Activated naive CD4-positive, alpha-beta T cell treated with anti-CD3 and anti-CD28 coated beads for 36 hours (primary cell): ENCODE results near the gene CEP250. TPM values are rescaled to one million over a fixed set of nuclear protein-coding genes. Genes with fewer than 3 reads are reported as not detected.

Experiments used
- CTCF ChIA-PET: fragments of 350-600 bp; sonication (Branson Sonifier 250); formaldehyde crosslinking; loops from one replicate; lab custom pipeline; 2021; ENCODE audit warnings: antibody characterized with exemption; lab: Charles Lee
- DNase-seq: peaks from one replicate; pipeline ENCODE4 v3.0.0-alpha.2; 2020
- H3K27ac Mint-ChIP-seq: one replicate; pipeline ENCODE4 v1.8.0; 2021; ENCODE audit warnings: mild to moderate bottlenecking, mixed read lengths
- H3K27me3 Mint-ChIP-seq: one replicate; pipeline ENCODE4 v1.8.0; 2021; ENCODE audit warnings: low read depth, mixed read lengths
- H3K36me3 Mint-ChIP-seq: one replicate; pipeline ENCODE4 v1.8.0; 2021; ENCODE audit warnings: low read depth, mixed read lengths
- H3K4me1 Mint-ChIP-seq: one replicate; pipeline ENCODE4 v1.8.0; 2021; ENCODE audit warnings: low read depth, mixed read lengths
- H3K4me3 Mint-ChIP-seq: one replicate; pipeline ENCODE4 v1.8.0; 2021; ENCODE audit warnings: mild to moderate bottlenecking, moderate library complexity, mixed read lengths
- H3K9me3 Mint-ChIP-seq: one replicate; pipeline ENCODE4 v1.8.0; 2021; ENCODE audit warnings: mixed read lengths
- intact Hi-C: fragments of 100-400 bp; cut with micrococcal nuclease; formaldehyde crosslinking; loops from one replicate; pipeline ENCODE4 v1.15.1; 2023
- total RNA-seq, 2 experiments: library from RNA; stranded (reverse); gene quantifications; one replicate each; pipeline ENCODE4 v1.2.3, GENCODE V29; 2021

The CEP250 gene, protein sequence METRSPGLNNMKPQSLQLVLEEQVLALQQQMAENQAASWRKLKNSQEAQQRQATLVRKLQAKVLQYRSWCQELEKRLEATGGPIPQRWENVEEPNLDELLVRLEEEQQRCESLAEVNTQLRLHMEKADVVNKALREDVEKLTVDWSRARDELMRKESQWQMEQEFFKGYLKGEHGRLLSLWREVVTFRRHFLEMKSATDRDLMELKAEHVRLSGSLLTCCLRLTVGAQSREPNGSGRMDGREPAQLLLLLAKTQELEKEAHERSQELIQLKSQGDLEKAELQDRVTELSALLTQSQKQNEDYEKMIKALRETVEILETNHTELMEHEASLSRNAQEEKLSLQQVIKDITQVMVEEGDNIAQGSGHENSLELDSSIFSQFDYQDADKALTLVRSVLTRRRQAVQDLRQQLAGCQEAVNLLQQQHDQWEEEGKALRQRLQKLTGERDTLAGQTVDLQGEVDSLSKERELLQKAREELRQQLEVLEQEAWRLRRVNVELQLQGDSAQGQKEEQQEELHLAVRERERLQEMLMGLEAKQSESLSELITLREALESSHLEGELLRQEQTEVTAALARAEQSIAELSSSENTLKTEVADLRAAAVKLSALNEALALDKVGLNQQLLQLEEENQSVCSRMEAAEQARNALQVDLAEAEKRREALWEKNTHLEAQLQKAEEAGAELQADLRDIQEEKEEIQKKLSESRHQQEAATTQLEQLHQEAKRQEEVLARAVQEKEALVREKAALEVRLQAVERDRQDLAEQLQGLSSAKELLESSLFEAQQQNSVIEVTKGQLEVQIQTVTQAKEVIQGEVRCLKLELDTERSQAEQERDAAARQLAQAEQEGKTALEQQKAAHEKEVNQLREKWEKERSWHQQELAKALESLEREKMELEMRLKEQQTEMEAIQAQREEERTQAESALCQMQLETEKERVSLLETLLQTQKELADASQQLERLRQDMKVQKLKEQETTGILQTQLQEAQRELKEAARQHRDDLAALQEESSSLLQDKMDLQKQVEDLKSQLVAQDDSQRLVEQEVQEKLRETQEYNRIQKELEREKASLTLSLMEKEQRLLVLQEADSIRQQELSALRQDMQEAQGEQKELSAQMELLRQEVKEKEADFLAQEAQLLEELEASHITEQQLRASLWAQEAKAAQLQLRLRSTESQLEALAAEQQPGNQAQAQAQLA (N-terminal part only)
- total RNA-seq, result 10 to 100 TPM; 43.4 to 46.9 TPM

DNA sequence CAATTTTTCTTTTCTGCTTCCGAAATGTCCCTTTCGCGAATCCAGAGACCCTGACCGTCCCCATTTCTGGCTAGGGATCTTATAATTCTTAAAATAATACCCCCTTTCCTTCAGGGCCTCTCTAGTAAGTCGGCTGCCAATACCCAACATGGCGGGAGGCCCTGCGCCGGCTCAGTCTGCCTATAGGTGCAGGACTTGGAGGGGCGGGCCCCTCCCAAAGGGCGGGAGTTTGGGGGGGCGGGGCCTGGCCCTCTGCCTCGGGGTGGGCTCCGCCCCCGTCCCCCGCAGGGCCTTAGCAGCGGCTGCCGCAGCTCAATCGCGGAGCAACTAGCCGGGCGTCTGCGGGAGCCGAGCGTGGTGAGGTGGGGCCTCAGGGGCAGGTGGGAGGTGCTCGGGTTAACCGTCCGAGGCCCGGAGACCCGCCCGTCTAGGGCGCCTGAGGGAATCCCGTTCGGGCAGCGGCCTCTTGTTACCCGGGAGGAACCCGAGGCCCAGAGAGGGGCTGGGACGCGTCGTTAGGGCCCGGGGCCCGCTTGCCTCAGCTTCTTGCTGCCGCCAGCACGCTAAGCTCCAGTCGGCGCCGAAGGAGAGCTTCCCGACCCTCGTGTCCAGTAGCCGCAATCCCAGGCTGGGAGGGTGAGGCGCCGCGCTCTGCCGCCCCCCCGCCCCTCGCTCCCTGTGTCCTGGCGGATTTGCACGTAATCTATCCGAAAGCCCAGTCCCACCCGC lies at the start of gene CEP250:
TSS of gene CEP250 (plus strand) at position 718 of the 729 bp plus-strand sequence. CDS start 6,770 bp downstream, outside the sequence.
- intact Hi-C loops, result loop anchor here (1.0 to 5.0 kb wide), 7 partner anchors 35 to 579 kb away; partner anchors contain the start of genes ACSS2, CPNE1, EDEM2 and RBM12
- Mint-ChIP-seq H3K4me3 (peak within 1 kb of the TSS; percentile 89), H3K36me3 (no peaks in the 10 kb centered on the region), H3K4me1 (peaks cover 27% of the 10 kb centered on the region), H3K27ac (peak within 1 kb of the TSS; percentile 99), H3K9me3 (no peaks in the 10 kb centered on the region), H3K27me3 (no peaks in the 10 kb centered on the region)
- CTCF ChIA-PET, result interaction anchor here (0.5 to 2.1 kb wide), 13 partner anchors 8 to 581 kb away, joined by 3 to 8 read pairs (median 3); partner anchors contain the start of gene GDF5
- peak; percentile 94 for DNase-seq

DNA sequence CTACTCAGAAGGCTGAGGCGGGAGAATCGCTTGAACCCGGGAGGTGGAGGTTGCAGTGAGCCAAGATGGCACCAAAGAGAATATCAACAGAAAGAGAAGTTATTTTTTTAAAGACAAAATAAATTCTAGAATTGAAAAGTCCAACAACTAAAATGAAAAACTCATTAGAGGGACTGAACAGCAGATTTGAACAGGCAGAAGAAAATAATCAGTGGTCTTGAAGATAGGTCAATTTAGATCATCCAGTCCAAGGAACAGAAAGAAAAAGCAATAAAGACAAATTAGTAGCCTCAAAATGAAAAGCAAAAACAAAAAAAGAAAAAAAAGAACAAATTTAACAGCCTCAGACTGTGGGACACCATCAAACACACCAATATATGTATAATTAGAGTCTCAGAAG lies 49.6 kb upstream of the CEP250 start:
- intact Hi-C loops, result no loop called here
- H3K4me3 Mint-ChIP-seq, result no peak overlapping the region
- H3K27ac Mint-ChIP-seq, result no peak overlapping the region
- H3K27me3 Mint-ChIP-seq, result no peaks in the 10 kb centered on the region
- H3K36me3 Mint-ChIP-seq, result peaks cover 43% of the 10 kb centered on the region
- CTCF ChIA-PET, result no interaction called here
- H3K9me3 Mint-ChIP-seq, result peaks cover 5% of the 10 kb centered on the region
- DNase-seq, result no peak
- peaks cover 22% of the 10 kb centered on the region for H3K4me1 Mint-ChIP-seq

DNA sequence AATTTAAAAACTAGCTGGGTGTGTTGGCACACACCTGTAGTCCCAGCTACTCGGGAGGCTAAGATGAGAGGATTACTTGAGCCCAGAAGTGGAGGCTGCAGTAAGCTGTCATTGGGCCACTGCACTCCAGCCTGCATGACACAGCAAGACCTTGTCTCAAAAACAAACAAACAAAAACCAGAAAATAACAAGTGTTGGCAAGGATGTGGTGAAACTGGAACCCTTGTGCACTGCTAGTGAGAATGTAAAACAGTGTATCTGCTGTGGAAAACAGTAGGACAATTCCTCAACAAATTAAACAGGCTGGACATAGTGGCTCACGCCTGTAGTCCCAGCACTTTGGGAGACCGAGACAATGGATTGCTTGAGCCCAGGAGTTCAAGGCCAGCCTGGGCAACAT lies 47.1 kb upstream of the CEP250 start:
- CTCF ChIA-PET, result no interaction called here

DNA sequence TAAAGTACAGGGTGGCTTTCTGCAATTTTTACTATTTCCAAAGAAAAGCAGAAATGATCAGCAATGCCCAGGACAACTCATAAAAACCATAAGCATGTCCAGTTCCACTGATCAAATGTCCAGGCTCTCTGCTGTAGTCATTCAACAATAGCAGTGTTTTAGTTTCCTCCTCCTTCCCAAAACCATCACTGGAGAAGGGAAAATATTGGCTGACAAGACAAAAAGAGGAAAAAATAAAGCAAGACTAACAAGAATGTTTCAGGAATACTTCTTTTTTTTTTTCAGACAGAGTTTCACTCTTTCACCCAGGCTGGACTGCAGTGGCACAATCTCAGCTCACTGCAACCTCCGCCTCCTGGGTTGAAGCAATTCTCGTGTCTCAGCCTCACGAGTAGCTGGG lies 45.9 kb upstream of the CEP250 start:
- Mint-ChIP-seq H3K27me3 (no peaks in the 10 kb centered on the region), H3K36me3 (peaks cover 37% of the 10 kb centered on the region), H3K4me3 (no peak overlapping the region), H3K9me3 (peaks cover 5% of the 10 kb centered on the region), H3K4me1 (peaks cover 30% of the 10 kb centered on the region), H3K27ac (no peak overlapping the region)
- DNase-seq, result no peak
- CTCF ChIA-PET, result interaction anchor here (0.8 kb wide), 1 partner anchor 39 kb away, joined by 5 read pairs; no protein-coding TSS in a partner anchor
- intact Hi-C loops, result no loop called here

More for the DNA sequence above, 47.1 kb upstream of the CEP250 start:
- H3K27ac Mint-ChIP-seq, result no peak overlapping the region
- intact Hi-C loops, result no loop called here
- H3K36me3 Mint-ChIP-seq, result peaks cover 43% of the 10 kb centered on the region
- no peak overlapping the region for H3K4me3 Mint-ChIP-seq
- DNase-seq, result no peak
- H3K27me3 Mint-ChIP-seq, result no peaks in the 10 kb centered on the region
- peaks cover 5% of the 10 kb centered on the region for H3K9me3 Mint-ChIP-seq
- peaks cover 31% of the 10 kb centered on the region for H3K4me1 Mint-ChIP-seq

DNA sequence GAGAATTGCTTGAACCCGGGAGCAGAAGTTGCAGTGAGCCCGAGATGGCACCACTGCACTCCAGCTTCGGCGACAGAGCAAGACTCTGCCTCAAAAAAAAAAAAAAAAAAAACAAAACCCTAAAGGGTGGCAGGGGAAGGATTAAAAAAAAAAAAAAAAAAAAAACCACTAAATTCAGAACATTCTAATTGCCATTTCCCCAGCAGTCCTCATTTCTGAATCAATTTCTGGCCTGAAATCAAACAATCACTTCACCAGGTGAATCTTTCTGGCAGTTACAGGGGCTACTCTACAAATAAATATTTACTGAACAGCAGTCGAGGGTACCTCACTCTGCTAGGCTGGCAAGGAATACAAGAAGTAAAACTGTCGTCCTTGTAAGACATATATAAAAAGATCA lies 44.8 kb upstream of the CEP250 start:
- intact Hi-C loops, result loop anchor here (5.0 kb wide), 1 partner anchor 252 kb away; the partner anchor contains the start of genes CPNE1 and RBM12
- DNase-seq, result no peak
- peaks cover 5% of the 10 kb centered on the region for H3K9me3 Mint-ChIP-seq
- peak overlapping the region; percentile 98 for H3K27ac Mint-ChIP-seq
- H3K36me3 Mint-ChIP-seq, result peaks cover 27% of the 10 kb centered on the region
- no peaks in the 10 kb centered on the region for H3K27me3 Mint-ChIP-seq
- CTCF ChIA-PET, result interaction anchor here (1.1 kb wide), 1 partner anchor 107 kb away, joined by 3 read pairs; no protein-coding TSS in a partner anchor
- peaks cover 22% of the 10 kb centered on the region for H3K4me1 Mint-ChIP-seq
- peak overlapping the region; percentile 94 for H3K4me3 Mint-ChIP-seq

DNA sequence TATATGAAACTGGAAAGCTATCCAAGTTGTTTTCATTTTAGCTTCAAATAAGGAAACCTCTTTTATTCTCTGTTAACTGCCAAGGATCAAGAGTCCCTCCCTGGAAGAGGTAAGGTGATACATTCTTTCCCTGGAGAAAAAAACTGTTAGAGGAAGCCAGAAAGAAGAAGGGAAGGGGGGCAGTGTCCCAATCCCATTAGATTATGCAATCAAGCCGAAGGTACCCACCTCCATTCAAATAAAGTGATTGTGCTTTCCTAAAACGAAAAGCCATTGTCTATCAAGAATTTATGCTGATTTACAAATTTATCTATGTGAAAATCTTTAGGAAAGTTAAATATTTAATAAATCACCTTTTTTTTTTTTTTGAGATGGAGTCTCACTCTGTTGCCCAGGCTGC lies 34.1 kb upstream of the CEP250 start:
- H3K27me3 Mint-ChIP-seq, result peaks cover 6% of the 10 kb centered on the region
- CTCF ChIA-PET, result interaction anchor here (0.9 kb wide), 1 partner anchor 17 kb away, joined by 3 read pairs; the partner anchor contains the start of gene GDF5
- H3K4me1 Mint-ChIP-seq, result no peaks in the 10 kb centered on the region
- no peak overlapping the region for H3K27ac Mint-ChIP-seq
- H3K9me3 Mint-ChIP-seq, result no peaks in the 10 kb centered on the region
- intact Hi-C loops, result no loop called here
- no peaks in the 10 kb centered on the region for H3K36me3 Mint-ChIP-seq
- H3K4me3 Mint-ChIP-seq, result no peak overlapping the region
- no peak for DNase-seq

DNA sequence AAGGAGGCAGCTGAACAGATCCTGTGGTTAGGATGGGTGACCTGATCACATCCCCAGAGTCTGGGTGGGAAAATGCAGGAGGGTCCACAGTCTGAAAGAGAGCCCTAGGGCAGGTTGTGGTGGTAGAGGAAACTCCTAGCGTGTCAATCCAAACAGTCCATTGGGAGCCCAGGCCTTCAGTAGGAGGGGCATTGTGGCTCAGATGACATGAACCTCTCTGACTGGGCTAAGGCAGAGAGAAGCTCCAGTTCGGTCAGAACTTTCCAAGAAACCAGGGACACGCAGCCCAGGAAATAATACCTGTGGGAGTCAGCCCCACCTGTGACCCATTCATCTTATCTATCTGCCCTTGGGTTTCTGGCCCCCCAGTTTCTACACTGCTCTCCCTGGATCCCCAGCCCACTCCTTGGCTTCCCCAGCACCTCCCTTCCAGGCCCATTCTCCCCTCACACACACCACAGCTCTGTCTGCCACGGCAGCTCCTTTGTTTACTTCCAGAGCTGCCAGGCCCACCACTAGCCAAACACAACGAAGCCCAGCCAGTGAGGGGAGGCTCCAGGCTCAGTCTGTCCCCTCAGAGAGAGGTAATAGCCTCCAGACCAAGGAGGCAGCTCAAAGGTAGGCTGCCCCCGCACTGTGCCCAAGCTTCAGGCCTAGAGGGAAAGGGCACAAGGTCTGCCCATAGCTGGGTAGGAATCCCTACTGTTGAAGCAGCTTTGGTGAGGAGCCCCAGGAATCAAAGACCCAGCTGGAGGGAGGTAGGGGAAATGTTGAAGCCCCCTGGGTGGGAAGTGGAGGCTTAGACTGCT lies 23.6 kb upstream of the CEP250 start:
- no peaks in the 10 kb centered on the region for H3K9me3 Mint-ChIP-seq
- CTCF ChIA-PET, result interaction anchor here (0.7 to 1.3 kb wide), 4 partner anchors 24 to 128 kb away, joined by 3 to 6 read pairs (median 4); no protein-coding TSS in a partner anchor
- H3K4me3 Mint-ChIP-seq, result no peak overlapping the region
- no peaks in the 10 kb centered on the region for H3K27me3 Mint-ChIP-seq
- no peaks in the 10 kb centered on the region for H3K36me3 Mint-ChIP-seq
- no peak for DNase-seq
- no peaks in the 10 kb centered on the region for H3K4me1 Mint-ChIP-seq
- H3K27ac Mint-ChIP-seq, result no peak overlapping the region
- intact Hi-C loops, result no loop called here

DNA sequence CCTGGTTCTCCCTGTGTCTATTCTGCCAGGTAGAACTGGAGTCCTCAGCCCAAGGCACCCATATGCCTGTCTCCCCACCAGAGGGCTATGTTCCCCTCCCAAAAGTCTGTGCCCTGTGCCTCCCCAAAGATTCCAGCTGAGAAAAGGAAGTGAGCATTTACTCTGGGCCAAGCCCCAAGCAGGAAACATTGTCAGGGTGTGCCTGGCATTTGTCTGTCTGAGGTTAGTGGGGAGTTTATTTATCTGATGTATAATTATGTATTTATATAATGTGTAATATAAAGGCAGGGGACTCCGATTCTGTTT lies 23.0 kb upstream of the CEP250 start:
- H3K4me3 Mint-ChIP-seq, result no peak overlapping the region
- no peak for DNase-seq
- intact Hi-C loops, result no loop called here
- CTCF ChIA-PET, result interaction anchor here (1.0 to 1.3 kb wide), 2 partner anchors 121 to 125 kb away, joined by 4 to 6 read pairs; no protein-coding TSS in a partner anchor
- H3K27me3 Mint-ChIP-seq, result no peaks in the 10 kb centered on the region
- no peaks in the 10 kb centered on the region for H3K36me3 Mint-ChIP-seq
- H3K4me1 Mint-ChIP-seq, result no peaks in the 10 kb centered on the region
- H3K9me3 Mint-ChIP-seq, result no peaks in the 10 kb centered on the region
- no peak overlapping the region for H3K27ac Mint-ChIP-seq

DNA sequence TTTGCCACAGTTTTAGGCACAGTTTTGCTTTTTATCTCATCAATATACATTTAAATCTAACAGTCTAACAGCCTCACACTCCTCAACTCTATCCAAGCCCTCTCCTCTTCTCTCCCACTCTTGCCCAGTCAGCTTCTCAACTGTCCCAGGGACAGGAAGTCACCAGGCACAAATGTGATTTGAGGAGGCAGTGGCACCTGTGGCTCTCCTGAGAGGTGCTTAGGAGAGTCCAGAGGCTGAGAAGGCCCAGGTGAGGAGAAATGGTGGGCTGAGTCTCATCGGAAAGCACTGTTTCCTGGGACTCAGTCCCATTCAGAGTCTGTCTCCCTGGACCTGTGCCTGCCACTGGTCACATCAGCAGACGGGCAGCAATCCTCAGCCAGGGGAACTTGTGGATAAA lies 22.1 kb upstream of the CEP250 start:
- intact Hi-C loops, result no loop called here
- Mint-ChIP-seq H3K4me3 (no peak overlapping the region), H3K4me1 (no peaks in the 10 kb centered on the region), H3K27me3 (no peaks in the 10 kb centered on the region), H3K36me3 (no peaks in the 10 kb centered on the region), H3K9me3 (no peaks in the 10 kb centered on the region), H3K27ac (no peak overlapping the region)
- CTCF ChIA-PET, result no interaction called here
- no peak for DNase-seq

DNA sequence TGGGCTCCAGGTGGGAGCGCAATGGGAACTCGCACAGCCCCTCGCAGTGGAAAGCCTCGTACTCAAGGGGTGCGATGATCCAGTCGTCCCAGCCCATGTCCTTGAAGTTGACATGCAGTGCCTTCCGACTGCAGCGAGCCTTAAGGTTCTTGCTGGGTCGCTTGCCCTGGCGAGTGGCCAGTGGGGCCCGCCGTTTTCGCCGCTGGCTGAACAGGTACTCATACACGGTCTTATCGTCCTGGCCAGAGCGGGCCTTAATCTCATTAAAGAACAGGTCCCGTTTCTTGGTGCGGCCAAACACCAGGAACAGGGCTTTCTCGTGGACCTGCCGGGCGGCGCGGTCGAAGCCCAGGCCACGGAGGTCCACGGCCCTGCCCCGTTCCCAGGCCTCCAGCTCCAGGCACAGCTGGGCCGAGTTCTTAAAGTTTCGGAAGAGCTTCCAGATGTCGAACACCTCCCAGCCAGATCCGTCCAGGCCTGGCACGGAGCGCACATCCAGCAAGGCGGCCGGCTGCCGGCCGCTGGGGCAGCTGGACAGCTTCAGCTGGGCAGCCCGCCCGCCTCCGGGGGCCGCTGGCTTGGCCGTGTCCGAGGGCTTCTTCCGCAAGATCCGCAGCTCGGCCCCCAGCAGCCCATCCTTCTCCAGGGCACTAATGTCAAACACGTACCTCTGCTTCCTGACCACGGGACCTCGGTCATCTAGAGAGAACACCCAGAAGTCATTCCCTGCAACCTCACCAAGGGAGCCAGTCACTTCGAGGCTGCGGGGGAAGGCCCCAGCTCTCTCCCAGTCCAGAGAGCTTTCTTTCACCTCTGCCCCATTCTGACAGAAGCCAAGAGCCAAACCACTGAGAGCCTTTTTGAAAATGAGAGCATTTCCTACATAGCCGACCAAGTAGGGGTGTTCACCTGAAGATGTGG lies 21.1 kb upstream of the CEP250 start:
- Mint-ChIP-seq H3K4me3 (no peak overlapping the region), H3K27ac (no peak overlapping the region), H3K9me3 (no peaks in the 10 kb centered on the region), H3K27me3 (peaks cover under 1% of the 10 kb centered on the region), H3K4me1 (peaks cover 3% of the 10 kb centered on the region), H3K36me3 (no peaks in the 10 kb centered on the region)
- intact Hi-C loops, result no loop called here
- DNase-seq, result no peak
- CTCF ChIA-PET, result interaction anchor here (1.4 kb wide), 1 partner anchor 11 kb away, joined by 5 read pairs; no protein-coding TSS in a partner anchor
